HG03025 (cell line): ENCODE results near the gene RECQL5.

Experiments used
- ATAC-seq: cut with Tn5 transposase; IDR thresholded peaks from one replicate; pipeline ENCODE4 v1.9.1; 2021; ENCODE audit warnings: mild to moderate bottlenecking, moderate library complexity; ENCODE audit not compliant: unreplicated experiment, low FRiP score

The RECQL5 gene

GRCh38 chr17:75666959-75667790 is at the start of gene RECQL5, which contains the start of gene SAP30BP:
Gene RECQL5 (minus strand): TSS chr17:75667154. CDS start chr17:75666557, 597 bp downstream.
Gene SAP30BP (plus strand): TSS chr17:75667338. CDS start chr17:75667373, 35 bp downstream.
- ATAC-seq = peak; percentile 61

- ATAC-seq = no peak
These were observed 45.5 kb upstream of the RECQL5 start for GRCh38 chr17:75712446-75712845.

DNA sequence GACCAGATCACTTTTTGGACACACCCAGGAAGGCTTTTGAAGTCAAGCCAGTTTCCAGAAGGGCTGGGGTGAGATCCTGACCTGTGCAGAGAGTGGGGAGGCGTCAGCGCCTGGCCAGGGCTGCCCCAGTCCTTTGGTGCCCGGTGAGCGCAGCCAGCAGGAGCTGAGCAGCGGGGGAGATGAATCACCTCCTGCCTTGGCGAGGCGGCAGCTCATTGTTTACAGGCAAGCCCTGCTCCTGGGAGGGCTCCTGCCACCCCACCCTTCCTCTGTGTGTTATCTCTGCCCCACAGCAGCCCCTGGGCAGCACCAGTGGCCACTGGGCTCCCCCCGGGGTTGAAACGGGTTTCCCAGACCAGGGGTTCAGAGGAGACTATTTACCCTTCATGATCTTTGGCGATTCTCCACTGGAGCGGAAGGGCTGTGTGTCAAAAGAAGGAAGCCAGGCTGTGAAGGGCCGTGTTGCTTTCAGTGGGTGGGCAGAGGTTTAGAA is 40.2 kb upstream of the RECQL5 start:
- ATAC-seq = no peak

- no peak for ATAC-seq
These were observed 39.2 kb upstream of the RECQL5 start for GRCh38 chr17:75706042-75706728.

GRCh38 chr17:75704963-75705875 is 38.3 kb upstream of the RECQL5 start:
- no peak for ATAC-seq

GRCh38 chr17:75703591-75703990 is 36.6 kb upstream of the RECQL5 start:
- no peak for ATAC-seq

- no peak for ATAC-seq
These were observed 36.2 kb upstream of the RECQL5 start for GRCh38 chr17:75703191-75703590.

DNA sequence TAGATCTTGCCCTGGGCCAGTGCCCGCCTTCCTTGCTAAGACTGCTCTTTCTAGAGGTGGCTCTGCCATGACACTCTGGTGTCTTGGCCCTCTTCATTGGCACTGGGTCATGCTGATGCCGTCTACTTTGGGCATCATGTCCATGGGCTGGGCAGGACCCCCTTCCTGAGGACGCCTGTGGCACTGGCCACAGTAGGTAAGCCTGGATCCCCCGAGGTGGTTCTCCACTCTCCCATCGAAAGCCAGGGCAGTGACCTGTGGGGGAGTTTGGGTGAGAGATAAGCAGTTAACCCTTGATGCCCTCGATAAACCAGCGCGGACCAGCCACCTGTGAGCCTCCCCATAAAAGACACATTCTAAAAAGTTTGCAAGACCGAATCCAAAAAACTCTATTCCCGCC is 34.3 kb upstream of the RECQL5 start:
- no peak for ATAC-seq

- ATAC-seq = no peak
These were observed 31.7 kb upstream of the RECQL5 start for GRCh38 chr17:75698659-75699058.

GRCh38 chr17:75697651-75698291 is 30.8 kb upstream of the RECQL5 start:
- ATAC-seq = no peak

DNA sequence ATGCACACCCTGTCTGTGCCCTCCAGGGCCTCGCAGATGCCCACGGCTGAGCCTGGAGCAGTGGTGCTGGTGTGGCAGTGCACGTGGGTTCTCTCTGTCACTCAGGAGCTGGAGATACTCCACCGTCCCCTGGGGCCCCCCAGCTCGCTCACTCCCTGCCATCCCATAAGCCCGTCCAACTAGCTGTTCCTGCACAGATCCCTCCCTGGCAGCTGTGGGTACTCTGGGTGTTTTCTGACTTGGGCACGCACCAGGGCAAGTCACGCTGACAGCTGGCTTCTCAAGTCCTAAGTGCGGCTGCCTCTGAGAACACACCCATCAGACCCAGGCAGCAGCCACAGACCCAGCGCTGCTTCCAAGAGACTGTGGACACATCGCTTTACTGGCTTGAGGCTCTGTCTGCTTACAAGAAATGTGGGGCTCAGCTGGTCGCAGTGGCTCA is 28.9 kb upstream of the RECQL5 start:
- ATAC-seq = no peak

DNA sequence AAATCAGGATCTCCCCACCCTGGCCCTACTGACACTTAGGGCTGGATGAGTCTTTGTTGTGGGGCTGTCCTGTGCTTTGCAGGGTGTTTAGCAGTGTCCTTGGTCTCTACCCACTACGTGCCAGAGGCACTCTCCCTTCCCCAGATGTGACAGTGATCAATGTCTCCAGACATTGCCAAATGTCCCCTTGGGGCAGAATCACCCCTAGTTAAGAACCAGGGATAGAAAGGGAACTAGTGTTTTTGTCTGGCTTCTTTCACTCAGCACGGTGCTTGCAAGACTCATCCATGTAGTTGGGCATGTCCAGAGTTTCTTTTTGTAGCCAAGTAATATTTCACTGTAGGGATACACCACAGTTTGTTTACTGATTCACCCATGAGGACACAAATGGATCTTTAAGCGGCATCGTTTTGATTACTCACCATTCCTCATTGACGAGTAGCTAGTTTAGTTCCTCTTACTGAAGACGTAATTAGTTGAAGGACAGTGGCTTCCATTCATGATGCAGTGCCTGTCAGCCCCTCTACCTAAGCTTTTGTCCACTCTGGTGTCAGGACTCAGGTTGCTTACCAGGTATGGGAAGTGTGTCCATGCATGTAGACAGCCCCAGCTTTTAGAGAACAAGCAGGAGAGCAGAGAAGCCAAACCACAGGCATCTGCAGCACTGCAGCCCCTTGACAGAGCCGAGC is 28.3 kb upstream of the RECQL5 start:
- ATAC-seq = no peak

DNA sequence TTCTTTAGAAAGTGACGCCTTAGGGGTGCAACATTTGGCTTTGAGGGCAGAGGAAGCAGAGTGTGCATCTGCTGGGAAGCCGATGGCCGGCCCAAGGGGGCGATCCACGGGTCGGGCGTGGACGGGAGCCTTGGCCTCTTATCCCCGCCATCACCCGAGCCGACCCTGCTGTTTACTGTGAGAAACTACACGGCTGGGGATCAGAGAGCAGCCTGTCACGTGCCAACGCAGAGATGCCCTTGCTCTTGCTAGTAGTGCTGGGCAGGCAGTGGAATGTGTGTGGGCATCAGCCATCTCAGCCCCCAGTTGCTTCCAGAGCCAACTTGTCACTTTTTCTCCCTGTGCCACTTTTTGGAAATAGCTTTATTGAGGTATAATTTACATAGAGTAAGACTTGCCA is 27.6 kb upstream of the RECQL5 start:
- ATAC-seq = no peak

DNA sequence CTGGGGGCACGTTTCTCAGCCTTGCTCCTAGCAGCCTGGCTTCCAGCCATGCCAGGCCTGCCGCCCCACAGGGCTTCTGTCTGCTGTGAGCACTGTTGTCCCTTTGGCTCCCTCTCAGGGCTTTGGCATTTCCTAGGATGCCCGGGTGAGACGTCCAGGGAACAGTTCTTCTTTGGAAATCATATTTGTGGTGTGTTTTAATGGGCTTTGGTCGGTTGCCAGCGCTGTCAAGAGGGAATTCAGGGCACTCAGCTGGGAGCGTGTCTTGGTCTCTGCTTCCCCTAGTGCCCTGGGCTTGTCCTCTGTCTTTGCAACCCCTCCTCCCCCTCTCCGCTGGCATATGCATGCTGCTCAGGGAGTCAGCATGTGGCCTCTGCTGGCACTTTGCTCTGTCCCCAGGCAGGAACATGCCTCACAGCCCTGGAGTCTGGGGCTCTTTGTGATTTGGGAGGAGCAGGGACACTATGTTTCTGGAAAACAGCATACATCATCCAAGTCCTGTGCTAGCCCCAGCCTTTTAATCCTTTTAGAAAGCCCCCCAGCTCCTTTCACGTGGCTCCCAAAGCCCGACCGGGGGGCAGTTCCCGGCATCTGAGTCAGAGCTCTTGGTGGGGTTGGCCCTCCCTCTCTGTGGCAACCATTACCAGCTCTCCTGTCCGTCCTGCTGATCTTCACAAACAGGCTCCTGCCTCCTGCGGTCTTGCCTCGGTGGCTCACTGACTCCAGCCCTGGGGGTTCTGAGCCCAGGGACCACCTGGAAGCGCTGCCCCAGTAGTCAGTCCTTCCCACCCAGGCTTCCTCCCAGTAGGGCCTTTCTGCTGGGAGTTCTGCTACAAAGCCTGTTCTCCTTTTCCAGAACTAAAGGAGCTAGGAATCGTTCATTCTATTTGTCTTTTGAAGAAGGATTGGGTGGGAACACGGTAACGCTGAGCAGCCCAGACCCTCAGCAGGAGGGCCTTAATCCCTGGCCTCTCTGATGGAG is 26.8 kb upstream of the RECQL5 start:
- ATAC-seq = no peak

- ATAC-seq = no peak
These were observed 26.0 kb upstream of the RECQL5 start for GRCh38 chr17:75692976-75693375.

- ATAC-seq = no peak
These were observed 25.1 kb upstream of the RECQL5 start for GRCh38 chr17:75691801-75692626.

DNA sequence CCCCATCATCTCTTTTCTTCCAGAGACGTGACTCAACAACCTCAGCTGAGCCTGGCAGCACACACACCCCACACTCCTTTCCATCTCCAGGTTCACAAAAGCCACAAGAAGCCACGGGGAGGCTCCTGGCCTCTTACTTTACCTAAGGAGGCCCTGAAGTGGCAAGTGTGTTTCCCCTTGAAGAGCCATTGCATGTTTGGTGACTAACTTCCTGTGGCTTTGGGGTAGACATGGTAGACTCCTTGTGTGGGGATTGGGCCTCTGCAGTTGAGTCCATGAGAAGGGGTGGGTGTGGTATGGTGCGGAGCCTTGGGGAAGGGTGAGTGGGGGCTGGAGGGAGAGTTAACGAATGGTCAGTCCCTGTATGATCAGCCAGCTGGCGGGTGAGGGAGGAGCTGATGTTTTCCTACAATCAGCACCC is 24.4 kb upstream of the RECQL5 start:
- no peak for ATAC-seq
